IPS DF 4.7 (cell line): Measurements from ENCODE around the gene KHDRBS2.

Source experiments
- DNase-seq: peaks from one replicate; pipeline ENCODE4 v3.0.0-alpha.2; 2013; ENCODE audit warnings: low spot score; ENCODE audit errors: extremely low read depth

The KHDRBS2 gene

GRCh38 chr6:62285612-62286469 lies at the start of gene KHDRBS2:
Gene KHDRBS2 (minus strand): TSS chr6:62286225.
- DNase-seq, result no peak

GRCh38 chr6:62328607-62329006 lies 42.6 kb upstream of the KHDRBS2 start:
- no peak for DNase-seq

GRCh38 chr6:62324834-62325233 lies 38.8 kb upstream of the KHDRBS2 start:
- no peak for DNase-seq

- no peak for DNase-seq
These were observed 37.9 kb upstream of the KHDRBS2 start for GRCh38 chr6:62323818-62324431.

- DNase-seq, result no peak
These were observed 12.8 kb upstream of the KHDRBS2 start for GRCh38 chr6:62298745-62299392.

- no peak for DNase-seq
These were observed 10.5 kb upstream of the KHDRBS2 start for GRCh38 chr6:62296541-62296940.

- DNase-seq, result no peak
These were observed 2.9 kb upstream of the KHDRBS2 start for GRCh38 chr6:62288974-62289373.

GRCh38 chr6:62288562-62288961 lies 2.5 kb upstream of the KHDRBS2 start:
- DNase-seq, result no peak

GRCh38 chr6:62286470-62286843 lies 432 bp upstream of the KHDRBS2 start:
- DNase-seq, result no peak

GRCh38 chr6:62284725-62285124 lies 1.3 kb downstream of the KHDRBS2 start:
- no peak for DNase-seq

- no peak for DNase-seq
These were observed 2.1 kb downstream of the KHDRBS2 start for GRCh38 chr6:62283796-62284411.

- DNase-seq, result no peak
These were observed 2.7 kb downstream of the KHDRBS2 start for GRCh38 chr6:62283365-62283764.

- no peak for DNase-seq
These were observed 5.9 kb downstream of the KHDRBS2 start for GRCh38 chr6:62280099-62280498.

- DNase-seq, result no peak
These were observed 13.9 kb downstream of the KHDRBS2 start for GRCh38 chr6:62272114-62272513.

- no peak for DNase-seq
These were observed 20.0 kb downstream of the KHDRBS2 start for GRCh38 chr6:62265906-62266525.

GRCh38 chr6:62262283-62262682 lies 23.7 kb downstream of the KHDRBS2 start:
- DNase-seq, result no peak

- no peak for DNase-seq
These were observed 39.9 kb downstream of the KHDRBS2 start for GRCh38 chr6:62246087-62246486.

GRCh38 chr6:62236784-62237183 lies 49.2 kb downstream of the KHDRBS2 start:
- no peak for DNase-seq

- DNase-seq, result no peak
These were observed 56.8 kb downstream of the KHDRBS2 start for GRCh38 chr6:62229231-62229630.

GRCh38 chr6:62217866-62218265 lies 68.2 kb downstream of the KHDRBS2 start:
- no peak for DNase-seq

- DNase-seq, result no peak
These were observed 83.9 kb downstream of the KHDRBS2 start for GRCh38 chr6:62202078-62202477.

GRCh38 chr6:62192593-62192992 lies 93.4 kb downstream of the KHDRBS2 start:
- no peak for DNase-seq
